Neural cell (in vitro differentiated cells): ENCODE results near the gene SNAP25. TPM values are rescaled to one million over a fixed set of nuclear protein-coding genes. Genes with fewer than 3 reads are reported as not detected.

Experiments used
- H2AFZ ChIP-seq: fragments of 200-600, 300-800 bp; sonication (generic), shearing (Covaris generic); 2 replicates; pipeline ENCODE4 v1.6.0; 2014; ENCODE audit warnings: low read depth, mild to moderate bottlenecking, antibody characterized with exemption, low read length, moderate library complexity
- H3F3A ChIP-seq: fragments of 200-600 bp; shearing (Covaris generic); 2 replicates; pipeline ENCODE4 v1.6.1; 2016; ENCODE audit warnings: mild to moderate bottlenecking, moderate library complexity, mixed read lengths, antibody characterized with exemption, low read length; ENCODE audit not compliant: insufficient read depth, poor library complexity, severe bottlenecking
- H3K27ac ChIP-seq: fragments of 200-600, 300-800 bp; sonication (generic), shearing (Covaris generic); 2 replicates; pipeline ENCODE4 v1.5.1; 2014; ENCODE audit warnings: mild to moderate bottlenecking, low read length, moderate library complexity
- H3K27me3 ChIP-seq: fragments of 300-800, 200-600 bp; sonication (generic), shearing (Covaris generic); 2 replicates; pipeline ENCODE4 v1.6.0; 2014; ENCODE audit warnings: mild to moderate bottlenecking, low read depth, low read length, moderate library complexity; ENCODE audit not compliant: insufficient read depth
- H3K36me3 ChIP-seq: fragments of 300-800, 200-600 bp; sonication (generic), shearing (Covaris generic); 2 replicates; pipeline ENCODE4 v1.5.1; 2014; ENCODE audit warnings: mild to moderate bottlenecking, antibody characterized with exemption, low read length, moderate library complexity; ENCODE audit not compliant: insufficient read depth
- H3K4me2 ChIP-seq: fragments of 300-800, 200-600 bp; sonication (generic), shearing (Covaris generic); 2 replicates; pipeline ENCODE4 v1.6.0; 2014; ENCODE audit warnings: mild to moderate bottlenecking, low read length
- H3K4me3 ChIP-seq: fragments of 300-800, 200-600 bp; sonication (generic), shearing (Covaris generic); 2 replicates; pipeline ENCODE4 v1.5.1; 2014; ENCODE audit warnings: mild to moderate bottlenecking, low read length, moderate library complexity
- H3K79me2 ChIP-seq: fragments of 200-600 bp; shearing (Covaris generic); replicated peaks from 2 replicates; pipeline ENCODE4 v1.6.0; 2014; ENCODE audit warnings: mild to moderate bottlenecking, low read length, moderate library complexity; ENCODE audit not compliant: insufficient read depth
- H3K9ac ChIP-seq: fragments of 300-800, 200-600 bp; sonication (generic), shearing (Covaris generic); 2 replicates; pipeline ENCODE4 v1.6.1; 2016; ENCODE audit warnings: mild to moderate bottlenecking, low read length, mixed read lengths
- H3K9me2 ChIP-seq: fragments of 200-600 bp; shearing (Covaris generic); 2 replicates; pipeline ENCODE4 v1.6.1; 2016; ENCODE audit warnings: mild to moderate bottlenecking, low read length, mixed read lengths; ENCODE audit not compliant: insufficient read depth
- H3K9me3 ChIP-seq: fragments of 200-600, 300-800 bp; sonication (generic), shearing (Covaris generic); 2 replicates; pipeline ENCODE4 v1.6.1; 2016; ENCODE audit warnings: mild to moderate bottlenecking, mixed run types, low read length, moderate library complexity, mixed read lengths
- H4K20me1 ChIP-seq: fragments of 200-600 bp; shearing (Covaris generic); 2 replicates; pipeline ENCODE4 v1.6.1; 2016; ENCODE audit warnings: mild to moderate bottlenecking, mixed run types; ENCODE audit not compliant: insufficient read depth
- EZH2 ChIP-seq: fragments of 200-600, 300-800 bp; shearing (Covaris generic), sonication (generic); IDR thresholded peaks from 2 replicates; pipeline ENCODE4 v1.6.1; 2014; ENCODE audit warnings: antibody characterized with exemption, low read length, borderline replicate concordance, mild to moderate bottlenecking; ENCODE audit not compliant: insufficient read depth, poor library complexity, severe bottlenecking
- MXI1 ChIP-seq: fragments of 450-650 bp; conservative IDR thresholded peaks from 2 replicates; pipeline ENCODE4 v1.6.1; 2014; ENCODE audit warnings: antibody characterized with exemption, mild to moderate bottlenecking; ENCODE audit not compliant: poor library complexity, severe bottlenecking
- POLR2AphosphoS5 ChIP-seq: IDR thresholded peaks from 2 replicates; pipeline ENCODE4 v1.6.1; 2012
- RAD21 ChIP-seq: fragments of 450-650 bp; conservative IDR thresholded peaks from 2 replicates; pipeline ENCODE4 v1.6.1; 2014; ENCODE audit warnings: antibody characterized with exemption, mild to moderate bottlenecking, moderate library complexity
- REST ChIP-seq: IDR thresholded peaks from 2 replicates; pipeline ENCODE4 v1.6.1; 2012; ENCODE audit warnings: borderline replicate concordance
- SMC3 ChIP-seq: fragments of 450-650 bp; conservative IDR thresholded peaks from 2 replicates; pipeline ENCODE4 v1.6.1; 2014; ENCODE audit warnings: antibody characterized with exemption, mild to moderate bottlenecking, moderate library complexity; ENCODE audit not compliant: poor library complexity
- TAF1 ChIP-seq: IDR thresholded peaks from 2 replicates; pipeline ENCODE4 v1.6.1; 2012; ENCODE audit warnings: low read depth
- polyA plus RNA-seq: library from polyadenylated mRNA; depleted of rRNA; stranded (reverse); fragments of >200 nt; gene quantifications from 2 replicates; pipeline ENCODE4 v1.2.3, GENCODE V29; 2014
- TF ChIP-seq, protein P1 (sequence below): fragments of 450-650 bp; IDR thresholded peaks from 2 replicates; pipeline ENCODE4 v1.5.1; 2014; ENCODE audit warnings: antibody characterized with exemption, mild to moderate bottlenecking, moderate library complexity; ENCODE audit not compliant: poor library complexity, severe bottlenecking

SNAP25 gene
- polyA plus RNA-seq, 1 donor from 2014 or later = 139 TPM

GRCh38 chr20:10180651-10181235 lies 37.9 kb upstream of the SNAP25 start:
- no peaks in the 10 kb centered on the region for H3K9me2 ChIP-seq
- H3K9me3 ChIP-seq = no peaks in the 10 kb centered on the region
- H3K4me2 ChIP-seq = no peak overlapping the region
- H3F3A ChIP-seq = no peaks in the 10 kb centered on the region
- TF ChIP-seq MXI1 (no peak), REST (no peak), RAD21 (no peak), POLR2AphosphoS5 (no peak), TAF1 (no peak), SMC3 (no peak)
- TF ChIP-seq, protein P1, sequence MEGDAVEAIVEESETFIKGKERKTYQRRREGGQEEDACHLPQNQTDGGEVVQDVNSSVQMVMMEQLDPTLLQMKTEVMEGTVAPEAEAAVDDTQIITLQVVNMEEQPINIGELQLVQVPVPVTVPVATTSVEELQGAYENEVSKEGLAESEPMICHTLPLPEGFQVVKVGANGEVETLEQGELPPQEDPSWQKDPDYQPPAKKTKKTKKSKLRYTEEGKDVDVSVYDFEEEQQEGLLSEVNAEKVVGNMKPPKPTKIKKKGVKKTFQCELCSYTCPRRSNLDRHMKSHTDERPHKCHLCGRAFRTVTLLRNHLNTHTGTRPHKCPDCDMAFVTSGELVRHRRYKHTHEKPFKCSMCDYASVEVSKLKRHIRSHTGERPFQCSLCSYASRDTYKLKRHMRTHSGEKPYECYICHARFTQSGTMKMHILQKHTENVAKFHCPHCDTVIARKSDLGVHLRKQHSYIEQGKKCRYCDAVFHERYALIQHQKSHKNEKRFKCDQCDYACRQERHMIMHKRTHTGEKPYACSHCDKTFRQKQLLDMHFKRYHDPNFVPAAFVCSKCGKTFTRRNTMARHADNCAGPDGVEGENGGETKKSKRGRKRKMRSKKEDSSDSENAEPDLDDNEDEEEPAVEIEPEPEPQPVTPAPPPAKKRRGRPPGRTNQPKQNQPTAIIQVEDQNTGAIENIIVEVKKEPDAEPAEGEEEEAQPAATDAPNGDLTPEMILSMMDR = no peak
- H3K79me2 ChIP-seq = no peaks in the 10 kb centered on the region
- H3K36me3 ChIP-seq = no peaks in the 10 kb centered on the region
- H3K27ac ChIP-seq = no peak overlapping the region
- H3K4me3 ChIP-seq = no peak overlapping the region
- H3K9ac ChIP-seq = no peak overlapping the region
- H4K20me1 ChIP-seq = no peaks in the 10 kb centered on the region
- no peak overlapping the region for H2AFZ ChIP-seq
- no peaks in the 10 kb centered on the region for H3K27me3 ChIP-seq

DNA sequence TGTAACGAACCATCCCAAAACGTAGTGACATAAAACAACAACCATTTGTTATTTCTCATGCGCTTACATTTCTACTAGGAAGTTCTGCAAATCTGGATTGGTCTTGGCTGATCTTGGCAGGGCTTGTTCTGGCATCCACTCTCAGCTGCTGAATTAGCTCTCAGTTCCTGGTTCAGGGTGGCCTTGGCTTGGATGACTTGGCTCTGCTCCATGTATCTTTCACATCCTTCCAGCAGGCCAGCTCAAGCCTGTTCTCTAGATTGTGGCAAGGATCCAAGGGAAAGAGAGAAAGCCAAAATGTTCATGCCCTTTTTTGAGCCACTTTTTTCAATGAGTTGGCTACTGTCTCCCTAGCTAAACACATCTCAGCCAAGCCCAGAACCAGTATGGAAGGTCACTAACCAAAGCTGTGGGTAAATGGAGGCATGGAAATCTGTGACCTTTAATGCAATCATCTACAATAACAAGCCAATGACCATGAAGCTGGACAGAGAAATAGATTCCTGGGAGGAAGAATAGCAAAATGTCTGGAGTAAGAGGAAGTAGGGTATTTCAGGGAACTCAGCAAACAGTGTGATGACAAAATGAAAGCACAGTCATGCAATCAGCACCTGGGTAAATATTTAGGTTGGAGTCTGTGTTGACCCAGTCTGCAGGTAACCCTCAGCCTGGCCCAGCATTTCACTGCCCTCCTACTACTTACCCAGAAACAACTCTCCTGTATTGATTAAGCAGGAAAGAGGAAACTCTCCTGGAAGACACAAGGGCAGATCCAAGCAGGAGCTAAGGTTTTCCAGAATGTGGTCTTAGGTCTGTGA lies 32.7 kb upstream of the SNAP25 start:
- Histone ChIP-seq H3K36me3 (no peaks in the 10 kb centered on the region), H3K4me3 (no peak overlapping the region), H3K9me3 (no peaks in the 10 kb centered on the region), H3K4me2 (no peak overlapping the region), H3K9ac (no peak overlapping the region), H3K9me2 (no peaks in the 10 kb centered on the region), H2AFZ (no peak overlapping the region), H3F3A (no peaks in the 10 kb centered on the region), H3K79me2 (no peaks in the 10 kb centered on the region), H3K27ac (no peak overlapping the region), H4K20me1 (no peaks in the 10 kb centered on the region), H3K27me3 (no peaks in the 10 kb centered on the region)
- TF ChIP-seq TAF1 = no peak
- TF ChIP-seq RAD21 = no peak
- TF ChIP-seq EZH2 = no peak
